Heart right ventricle (tissue), 16 donors: ENCODE measurements around the gene SDK2. TPM values are rescaled to one million over a fixed set of nuclear protein-coding genes. Genes with fewer than 3 reads are reported as not detected.

Source experiments
- ATAC-seq, 8 donors: fragments of 200-7000 bp; cut with Tn5 transposase; one replicate each; pipeline ENCODE4 v1.9.1; 2020; ENCODE audit warnings: mild to moderate bottlenecking in 8 of 8, moderate library complexity in 8 of 8, moderate number of reproducible peaks in 1 of 8
- DNase-seq, 2 donors: peaks; one replicate each; pipeline ENCODE4 v3.0.0-alpha.2; 2020
- H3K27ac ChIP-seq, 10 donors: fragments of 200-600 bp; sonication (generic) in 2 of 10; one replicate each; pipeline versions ENCODE4 v1.5.0 to v1.8.0; 2020 to 2022; ENCODE audit warnings: mild to moderate bottlenecking in 3 of 10
- H3K27me3 ChIP-seq, 7 donors: fragments of 200-600 bp; one replicate each; pipeline ENCODE4 v1.8.0; 2021 to 2022; ENCODE audit warnings: mild to moderate bottlenecking in 2 of 7
- H3K36me3 ChIP-seq, 9 donors: fragments of 200-600 bp; sonication (generic) in 1 of 9; one replicate each; pipeline versions ENCODE4 v1.5.0 to v1.8.0; 2020 to 2022; ENCODE audit warnings: mild to moderate bottlenecking in 2 of 9
- H3K4me1 ChIP-seq, 9 donors: fragments of 200-600 bp; sonication (generic) in 1 of 9; one replicate each; pipeline versions ENCODE4 v1.5.0 to v1.8.0; 2020 to 2022; ENCODE audit warnings: mild to moderate bottlenecking in 4 of 9
- H3K4me3 ChIP-seq, 10 donors: fragments of 200-600 bp; sonication (generic) in 2 of 10; one replicate each; pipeline versions ENCODE4 v1.5.0 to v1.8.0; 2020 to 2022; ENCODE audit warnings: mild to moderate bottlenecking in 7 of 10, moderate library complexity in 2 of 10
- H3K9me3 ChIP-seq, 11 donors: fragments of 200-600 bp in 10 of 11; sonication (generic) in 2 of 11; one replicate each; pipeline versions ENCODE4 v1.5.0 to v1.8.0; 2013 to 2022; ENCODE audit warnings: mild to moderate bottlenecking in 2 of 11, control low read depth in 1 of 11, moderate library complexity in 1 of 11
- WGBS, 2 donors: extraction: QIAGEN DNeasy Blood & Tissue Kit; methylation state at CpG; one replicate each; pipeline ENCODE4 v1.1.7; 2013; ENCODE audit warnings: inconsistent platforms in 1 of 2; 5-methylcytosine and 5-hydroxymethylcytosine counted together
- intact Hi-C, 10 donors: fragments of 100-400 bp; cut with DNase I; formaldehyde crosslinking; loops; one replicate each; pipeline versions ENCODE4 v1.11.1 to v1.14.2; 2022
- polyA plus RNA-seq, 2 donors: library from polyadenylated mRNA; stranded (reverse); fragments of 200-250 nt; gene quantifications; one replicate each; pipeline ENCODE4 v1.2.3, GENCODE V29; 2013
- total RNA-seq, 10 donors: library from RNA; stranded (reverse); fragmentation: NEBNext Ultra II Directional in 3 of 10; extraction: Animal tissue kit (Norgen Biotek cat#: 25700) in 3 of 10; gene quantifications; one replicate each; pipeline versions ENCODE4 v1.2.1 to v1.2.4, GENCODE V29; 2021 to 2023
- TF ChIP-seq, protein P1 (sequence below), 9 donors: fragments of 200-600 bp; sonication (generic) in 2 of 9; IDR thresholded peaks; one replicate each; pipeline versions ENCODE4 v1.5.0 to v1.8.0; 2021 to 2022; ENCODE audit warnings: antibody characterized with exemption in 9 of 9, mild to moderate bottlenecking in 5 of 9, moderate library complexity in 1 of 9
- donor health status: Arrhythmogenic right ventricular cardiomyopathy.
- donor health status: ischemic (EF 13 %, LVEDD 7.1; RV severe dilation, severe dysfunction).
- donor health status: healthy with polysubstance abuse.
- donor health status: DM: no; HTN: yes; CAD: no.
- donor health status: DM: no; HTN: no; CAD: no.
- donor health status: ischemic (EF 25% LVEDD 6.9; RV normal size, moderate dysfunction).
- donor health status: ischemic (EF 25% LVEDD 5.7; RV mildly dilated, moderate dysfunction).
- donor health status: healthy.
- donor health status: DM: yes; HTN: yes; CAD: no.
- donor health status: Ischemic cardiomyopathy.
- donor health status: ischemic (EF 35%, LVEDD 5.7; RV mildly dilated, moderate dysfunction).
- donor health status: nonischemic (EF 11% LVEDD 7.7; RV severe dilation, severe dysfunction).
- donor health status: DM: yes; HTN: yes; CAD: no.
- donor health status: PGD.
- donor health status: ischemic (EF 29% LVEDD 5.4; RV normal size, mild dysfunction).
- donor health status: nonischemic (EF 23%, LVEDD 6.1; RV moderate dilation, normal function).

The SDK2 gene
- total and polyA plus RNA-seq, 12 donors, result 0.44 to 4.2 (median 1.9) TPM

DNA sequence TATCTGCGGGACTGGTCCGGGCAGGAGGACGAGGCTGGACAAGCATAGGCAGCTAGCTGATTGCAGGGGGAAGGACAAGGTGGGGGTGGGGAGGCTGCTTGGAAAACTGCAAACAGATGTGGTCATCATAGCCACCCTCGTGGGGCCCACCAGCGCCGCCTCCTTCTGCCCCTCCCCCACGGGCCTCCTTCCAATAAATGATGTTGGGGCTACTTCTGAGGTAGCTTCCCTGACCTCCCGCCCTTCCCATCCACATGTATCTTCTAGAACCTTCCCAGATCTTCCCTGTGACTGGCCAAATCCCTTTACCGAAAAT lies 320.1 kb downstream of the SDK2 start:
- WGBS, 2 donors, result 68 to 72% methylated on average over 9 of the region's 9 CpGs
- no peak for DNase-seq

DNA sequence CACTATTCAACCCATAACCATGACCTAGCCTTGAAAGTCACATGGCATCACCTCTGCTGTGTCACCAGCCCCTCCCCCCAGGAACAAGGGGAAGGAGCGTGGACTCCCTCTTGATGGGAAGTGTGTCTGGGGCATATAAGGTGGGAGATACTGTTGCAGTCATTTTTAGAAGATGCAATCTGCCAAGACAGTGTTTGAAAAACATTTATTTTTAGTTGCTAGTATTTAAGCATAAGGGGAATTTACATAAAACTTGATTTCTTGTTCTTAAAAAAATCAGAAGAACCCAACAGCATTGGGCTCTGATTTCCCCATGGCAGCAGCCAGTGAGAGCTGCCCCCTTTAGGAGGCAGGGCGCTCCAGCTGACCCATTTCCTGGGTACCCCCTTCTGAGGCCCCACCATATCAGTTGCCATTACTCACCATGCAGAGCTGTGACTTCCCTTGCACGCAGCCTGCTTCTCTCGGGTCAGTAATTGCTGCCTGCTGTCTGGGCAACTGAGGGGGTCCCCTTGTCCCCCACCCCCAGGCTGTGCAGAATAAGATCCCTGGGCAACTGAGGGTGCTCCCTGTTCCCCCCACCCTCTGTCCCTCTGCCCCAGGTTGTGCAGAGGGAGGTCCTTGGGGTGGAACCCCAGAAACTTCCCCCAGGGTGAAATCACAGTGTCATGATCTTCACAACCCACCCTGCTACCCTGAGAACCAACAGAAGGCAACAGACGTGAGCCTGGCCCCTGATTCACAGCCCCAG lies 320.7 kb downstream of the SDK2 start:
- Histone ChIP-seq H3K4me1 (peaks cover 4 to 36% (median 20%) of the 10 kb centered on the region in 9 donors), H3K27me3 (no peaks in the 10 kb centered on the region), H3K4me3 (no peak overlapping the region), H3K27ac (no peak overlapping the region), H3K9me3 (peaks cover 0 to 5% (median 0%) of the 10 kb centered on the region in 11 donors), H3K36me3 (no peaks in the 10 kb centered on the region)
- intact Hi-C loops, result no loop called here
- 50 to 68% methylated on average over 5 of the region's 5 CpGs for WGBS, 2 donors
- ATAC-seq, result peak in 1 of 8 donors; percentile 3
- TF ChIP-seq, protein P1, sequence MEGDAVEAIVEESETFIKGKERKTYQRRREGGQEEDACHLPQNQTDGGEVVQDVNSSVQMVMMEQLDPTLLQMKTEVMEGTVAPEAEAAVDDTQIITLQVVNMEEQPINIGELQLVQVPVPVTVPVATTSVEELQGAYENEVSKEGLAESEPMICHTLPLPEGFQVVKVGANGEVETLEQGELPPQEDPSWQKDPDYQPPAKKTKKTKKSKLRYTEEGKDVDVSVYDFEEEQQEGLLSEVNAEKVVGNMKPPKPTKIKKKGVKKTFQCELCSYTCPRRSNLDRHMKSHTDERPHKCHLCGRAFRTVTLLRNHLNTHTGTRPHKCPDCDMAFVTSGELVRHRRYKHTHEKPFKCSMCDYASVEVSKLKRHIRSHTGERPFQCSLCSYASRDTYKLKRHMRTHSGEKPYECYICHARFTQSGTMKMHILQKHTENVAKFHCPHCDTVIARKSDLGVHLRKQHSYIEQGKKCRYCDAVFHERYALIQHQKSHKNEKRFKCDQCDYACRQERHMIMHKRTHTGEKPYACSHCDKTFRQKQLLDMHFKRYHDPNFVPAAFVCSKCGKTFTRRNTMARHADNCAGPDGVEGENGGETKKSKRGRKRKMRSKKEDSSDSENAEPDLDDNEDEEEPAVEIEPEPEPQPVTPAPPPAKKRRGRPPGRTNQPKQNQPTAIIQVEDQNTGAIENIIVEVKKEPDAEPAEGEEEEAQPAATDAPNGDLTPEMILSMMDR (IDR thresholded peaks at IDR 0.05), result no peak
- no peak for DNase-seq

More for the DNA sequence above, 320.1 kb downstream of the SDK2 start:
- TF ChIP-seq, protein P1 (IDR thresholded peaks at IDR 0.05), result no peak
- H3K27ac ChIP-seq, result peak overlapping the region in 1 of 10 donors; percentile 25
- H3K9me3 ChIP-seq, result peaks cover 0 to 5% (median 0%) of the 10 kb centered on the region in 11 donors
- peak; percentile 20 to 66 (median 38) for ATAC-seq
- H3K4me1 ChIP-seq, result peaks cover 4 to 36% (median 20%) of the 10 kb centered on the region in 9 donors
- no peaks in the 10 kb centered on the region for H3K36me3 ChIP-seq
- intact Hi-C loops, result no loop called here
- no peaks in the 10 kb centered on the region for H3K27me3 ChIP-seq
- H3K4me3 ChIP-seq, result no peak overlapping the region

DNA sequence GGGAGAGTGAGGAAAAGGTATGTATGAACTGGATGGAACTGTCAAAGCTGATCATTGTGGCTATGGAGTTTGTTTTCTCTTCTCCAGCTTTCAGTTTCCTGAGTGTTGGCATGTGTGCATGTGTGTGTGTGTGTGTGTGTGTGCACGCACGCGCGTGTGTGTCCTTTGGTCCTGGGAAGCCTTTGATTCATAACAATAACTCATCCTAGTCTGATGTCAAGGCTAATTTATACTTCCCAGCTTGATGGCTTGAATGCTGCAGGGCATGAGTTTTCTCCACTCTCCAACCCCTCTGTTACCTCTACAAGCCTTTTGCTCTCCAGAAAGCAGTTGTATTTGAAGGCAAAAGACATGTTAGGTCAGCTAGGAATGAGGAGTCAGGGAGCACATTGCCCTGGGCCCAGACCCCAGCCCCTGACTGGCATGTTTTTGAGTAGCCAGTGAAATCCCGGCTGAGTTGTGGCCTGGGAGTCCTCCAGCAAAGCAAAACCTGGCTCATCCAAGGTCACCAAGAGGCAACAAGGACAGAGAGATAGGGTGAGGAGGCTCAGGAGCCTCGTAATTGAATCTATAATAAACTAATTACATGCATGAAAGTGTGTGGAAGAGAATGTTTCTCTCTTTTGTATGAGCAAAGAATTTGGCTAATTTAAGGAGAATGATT lies 323.5 kb downstream of the SDK2 start:
- ATAC-seq (peak in 5 of 8 donors; percentile 24 to 64 (median 44)), DNase-seq (no peak)
- H3K36me3 ChIP-seq, result no peaks in the 10 kb centered on the region
- H3K27me3 ChIP-seq, result no peaks in the 10 kb centered on the region
- H3K9me3 ChIP-seq, result peaks cover 0 to 5% (median 0%) of the 10 kb centered on the region in 11 donors
- H3K4me3 ChIP-seq, result no peak overlapping the region
- peaks cover 6 to 50% (median 30%) of the 10 kb centered on the region in 9 donors for H3K4me1 ChIP-seq
- WGBS, 2 donors, result 73% methylated on average over 6 of the region's 6 CpGs
- H3K27ac ChIP-seq, result peak overlapping the region in 9 of 10 donors; percentile 6 to 67 (median 44)
- intact Hi-C loops, result no loop called here
- TF ChIP-seq, protein P1 (IDR thresholded peaks at IDR 0.05), result no peak

DNA sequence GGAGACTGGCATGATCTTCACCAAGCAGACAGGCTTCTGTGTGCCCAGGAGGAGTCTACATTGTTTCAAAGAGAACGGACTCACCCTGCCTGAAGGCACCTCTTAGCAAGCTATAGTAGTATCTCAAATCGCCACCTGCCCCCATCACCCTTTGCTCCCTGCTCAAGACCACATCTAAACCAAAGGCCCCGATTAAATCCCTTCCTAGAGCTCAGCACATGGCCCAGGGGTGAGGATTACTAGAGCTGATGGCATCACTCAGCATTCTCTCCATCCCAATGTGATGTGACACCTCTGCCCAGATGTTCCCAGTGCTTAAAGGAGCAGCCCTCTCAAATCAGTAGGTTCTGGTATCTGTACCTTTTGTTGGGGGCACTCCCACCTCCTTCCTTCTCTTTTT lies 324.5 kb downstream of the SDK2 start:
- 88 to 89% methylated on average over 3 of the region's 3 CpGs for WGBS, 2 donors
- TF ChIP-seq, protein P1 (IDR thresholded peaks at IDR 0.05), result no peak
- intact Hi-C loops, result loop anchor here in 2 of 10 donors (10.0 kb wide), 1 partner anchor 45 kb away; no protein-coding TSS in a partner anchor

More for the DNA sequence above, 324.5 kb downstream of the SDK2 start:
- Histone ChIP-seq H3K27me3 (no peaks in the 10 kb centered on the region), H3K4me1 (peaks cover 5 to 41% (median 23%) of the 10 kb centered on the region in 9 donors), H3K27ac (no peak overlapping the region), H3K4me3 (no peak overlapping the region), H3K36me3 (no peaks in the 10 kb centered on the region), H3K9me3 (peaks cover 0 to 5% (median 0%) of the 10 kb centered on the region in 11 donors)
- DNase-seq (no peak), ATAC-seq (no peak)
